ENCODE results near the gene KCNH5. TPM values are rescaled to one million over a fixed set of nuclear protein-coding genes. Genes with fewer than 3 reads are reported as not detected.

The KCNH5 gene
- total RNA-seq, 1 donor from 2014 or later, result not detected

DNA sequence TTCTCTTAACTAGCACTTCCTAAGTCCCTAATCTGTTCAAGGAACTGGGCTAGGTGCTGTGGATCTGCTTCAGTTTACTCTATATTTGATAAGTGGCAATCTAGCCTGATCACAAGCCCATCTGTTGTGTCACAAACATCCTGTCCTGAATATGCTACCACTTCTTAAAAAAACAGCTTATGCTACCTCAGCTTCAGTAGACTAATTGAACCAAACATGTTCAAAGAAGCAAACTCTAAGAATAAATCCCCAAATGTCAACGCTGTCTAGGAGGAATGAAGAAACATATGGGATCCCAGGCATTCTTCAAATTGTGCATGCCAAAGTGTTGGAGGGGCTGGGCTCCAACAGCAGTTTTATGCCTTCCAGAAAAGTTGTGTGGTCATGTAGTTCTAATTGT, 10.4 kb upstream of the KCNH5 start:
- intact Hi-C loops (cut with micrococcal nuclease), result no loop called here
- no peak for DNase-seq
- CTCF ChIA-PET, result no interaction called here
- Mint-ChIP-seq H3K27me3 (peaks cover 3% of the 10 kb centered on the region), H3K4me1 (no peaks in the 10 kb centered on the region), H3K9me3 (no peaks in the 10 kb centered on the region), H3K36me3 (ENCODE audit: low read depth) (no peaks in the 10 kb centered on the region), H3K4me3 (no peak overlapping the region), H3K27ac (no peak overlapping the region)
- TF ChIP-seq, protein P1, sequence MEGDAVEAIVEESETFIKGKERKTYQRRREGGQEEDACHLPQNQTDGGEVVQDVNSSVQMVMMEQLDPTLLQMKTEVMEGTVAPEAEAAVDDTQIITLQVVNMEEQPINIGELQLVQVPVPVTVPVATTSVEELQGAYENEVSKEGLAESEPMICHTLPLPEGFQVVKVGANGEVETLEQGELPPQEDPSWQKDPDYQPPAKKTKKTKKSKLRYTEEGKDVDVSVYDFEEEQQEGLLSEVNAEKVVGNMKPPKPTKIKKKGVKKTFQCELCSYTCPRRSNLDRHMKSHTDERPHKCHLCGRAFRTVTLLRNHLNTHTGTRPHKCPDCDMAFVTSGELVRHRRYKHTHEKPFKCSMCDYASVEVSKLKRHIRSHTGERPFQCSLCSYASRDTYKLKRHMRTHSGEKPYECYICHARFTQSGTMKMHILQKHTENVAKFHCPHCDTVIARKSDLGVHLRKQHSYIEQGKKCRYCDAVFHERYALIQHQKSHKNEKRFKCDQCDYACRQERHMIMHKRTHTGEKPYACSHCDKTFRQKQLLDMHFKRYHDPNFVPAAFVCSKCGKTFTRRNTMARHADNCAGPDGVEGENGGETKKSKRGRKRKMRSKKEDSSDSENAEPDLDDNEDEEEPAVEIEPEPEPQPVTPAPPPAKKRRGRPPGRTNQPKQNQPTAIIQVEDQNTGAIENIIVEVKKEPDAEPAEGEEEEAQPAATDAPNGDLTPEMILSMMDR (IDR thresholded peaks at IDR 0.05), result no peak
- POLR2A ChIA-PET, result no interaction called here
- ATAC-seq (ENCODE audit: low read depth), result no peak

DNA sequence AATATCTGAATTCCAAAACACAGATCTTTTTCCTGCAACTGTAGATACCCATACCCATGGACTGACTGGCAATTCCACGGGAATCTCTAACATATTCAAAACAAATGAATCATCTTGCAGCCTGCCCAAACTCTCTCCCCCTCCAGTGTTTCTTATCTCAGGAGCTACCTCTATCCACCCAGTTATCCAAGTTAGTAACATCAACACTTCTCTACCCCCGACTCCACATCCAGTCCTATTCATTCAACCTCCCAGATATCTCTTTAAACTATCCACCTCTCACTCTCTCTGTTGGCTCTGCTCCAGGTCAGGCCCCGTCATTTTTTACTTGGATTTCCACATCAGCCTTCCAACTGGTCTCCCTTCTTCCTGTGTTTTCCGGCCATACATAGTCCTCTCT, 6.7 kb upstream of the KCNH5 start:
- no peaks in the 10 kb centered on the region for H3K9me3 Mint-ChIP-seq
- ChIA-PET POLR2A (no interaction called here), CTCF (no interaction called here)
- H3K36me3 Mint-ChIP-seq (ENCODE audit: low read depth), result no peaks in the 10 kb centered on the region
- H3K4me1 Mint-ChIP-seq, result no peaks in the 10 kb centered on the region
- H3K27me3 Mint-ChIP-seq, result peaks cover 13% of the 10 kb centered on the region
- TF ChIP-seq, protein P1 (IDR thresholded peaks at IDR 0.05), result no peak
- DNase-seq, result no peak
- intact Hi-C loops (cut with micrococcal nuclease), result no loop called here
- no peak overlapping the region for H3K27ac Mint-ChIP-seq
- H3K4me3 Mint-ChIP-seq, result no peak overlapping the region
- ATAC-seq (ENCODE audit: low read depth), result no peak

GRCh38 chr14:63051301-63051700, 6.0 kb upstream of the KCNH5 start:
- Mint-ChIP-seq H3K4me1 (no peaks in the 10 kb centered on the region), H3K27ac (no peak overlapping the region), H3K4me3 (no peak overlapping the region), H3K27me3 (peaks cover 19% of the 10 kb centered on the region), H3K36me3 (ENCODE audit: low read depth) (no peaks in the 10 kb centered on the region), H3K9me3 (no peaks in the 10 kb centered on the region)
- intact Hi-C loops (cut with micrococcal nuclease), result no loop called here
- TF ChIP-seq, protein P1 (IDR thresholded peaks at IDR 0.05), result no peak
- DNase-seq, result no peak
- POLR2A ChIA-PET, result no interaction called here
- CTCF ChIA-PET, result no interaction called here
- no peak for ATAC-seq (ENCODE audit: low read depth)

- peaks cover 22% of the 10 kb centered on the region for H3K27me3 Mint-ChIP-seq
- no peak overlapping the region for H3K27ac Mint-ChIP-seq
- ChIA-PET CTCF (no interaction called here), POLR2A (no interaction called here)
- no peak overlapping the region for H3K4me3 Mint-ChIP-seq
- no peak for DNase-seq
- intact Hi-C loops (cut with micrococcal nuclease), result no loop called here
- no peak for ATAC-seq (ENCODE audit: low read depth)
- TF ChIP-seq, protein P1 (IDR thresholded peaks at IDR 0.05), result no peak
- no peaks in the 10 kb centered on the region for H3K4me1 Mint-ChIP-seq
- H3K9me3 Mint-ChIP-seq, result no peaks in the 10 kb centered on the region
- no peaks in the 10 kb centered on the region for H3K36me3 Mint-ChIP-seq (ENCODE audit: low read depth)
Measured at GRCh38 chr14:63050694-63051093, 5.4 kb upstream of the KCNH5 start.

DNA sequence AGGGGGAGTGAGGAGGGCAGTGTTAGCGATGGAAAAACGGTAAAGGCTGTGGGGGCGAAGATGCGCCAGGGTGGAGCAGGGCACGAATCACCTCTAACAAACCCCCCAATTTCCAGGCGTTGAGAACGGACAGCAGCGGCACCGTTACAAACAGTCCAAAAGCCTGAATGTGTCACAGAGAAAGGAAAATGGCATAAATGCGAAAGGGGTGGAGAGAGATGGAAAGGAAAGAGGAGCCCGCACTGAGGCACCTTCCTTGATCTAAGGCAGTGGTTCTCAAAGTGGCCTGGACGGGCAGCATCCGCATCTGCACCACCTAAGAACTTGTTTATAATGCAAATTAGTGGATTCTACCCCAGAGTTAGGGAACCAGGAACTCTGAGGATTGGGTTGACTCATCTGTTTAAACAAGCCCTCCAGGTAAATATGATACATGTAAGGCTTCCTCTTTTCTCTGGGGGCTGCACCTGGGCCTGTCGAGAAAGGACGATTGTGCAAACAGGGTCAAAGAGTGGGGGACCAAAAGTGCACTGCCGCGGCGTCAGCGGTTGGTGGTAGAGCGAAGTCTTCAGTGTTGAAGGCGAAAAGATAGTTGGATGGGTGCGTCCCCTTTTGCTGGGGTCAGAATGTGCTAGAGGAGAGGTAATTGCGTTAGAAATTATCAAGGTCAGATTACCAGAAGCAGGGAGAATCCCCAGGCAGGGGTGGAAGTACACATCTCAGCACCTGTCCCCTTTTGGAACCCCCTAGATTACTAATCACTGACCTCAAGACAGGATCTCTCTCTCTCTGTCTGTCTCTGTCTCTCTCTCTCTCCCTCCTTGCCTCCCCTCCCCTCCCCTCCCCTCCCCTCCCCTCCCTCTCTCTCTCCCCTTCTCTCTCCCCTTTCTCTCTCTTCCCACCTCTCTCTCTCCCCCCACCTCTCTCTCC, 1.3 kb upstream of the KCNH5 start:
- ChIA-PET CTCF (no interaction called here), POLR2A (no interaction called here)
- H3K27me3 Mint-ChIP-seq, result peaks cover 23% of the 10 kb centered on the region
- no peak overlapping the region for H3K4me3 Mint-ChIP-seq
- TF ChIP-seq, protein P1 (IDR thresholded peaks at IDR 0.05), result no peak
- intact Hi-C loops (cut with micrococcal nuclease), result no loop called here
- DNase-seq (no peak), ATAC-seq (ENCODE audit: low read depth) (no peak)
- no peaks in the 10 kb centered on the region for H3K9me3 Mint-ChIP-seq
- H3K36me3 Mint-ChIP-seq (ENCODE audit: low read depth), result no peaks in the 10 kb centered on the region
- H3K27ac Mint-ChIP-seq, result no peak overlapping the region
- peaks cover 2% of the 10 kb centered on the region for H3K4me1 Mint-ChIP-seq
